T-helper 9 cell (primary cell): ENCODE results near the gene NMNAT2.
"Not testable (repeated sequence)": the region's sequence is repeated elsewhere in the genome, so short reads cannot be mapped to it uniquely, and the experiment has no call there.

Experiments used
- DNase-seq: peaks from one replicate; pipeline ENCODE4 v3.0.0-alpha.2; 2020

Gene NMNAT2

GRCh38 chr1:183284086-183284485, 134.1 kb downstream of the NMNAT2 start:
- no peak for DNase-seq

GRCh38 chr1:183283286-183283685, 134.9 kb downstream of the NMNAT2 start:
- no peak for DNase-seq

DNA sequence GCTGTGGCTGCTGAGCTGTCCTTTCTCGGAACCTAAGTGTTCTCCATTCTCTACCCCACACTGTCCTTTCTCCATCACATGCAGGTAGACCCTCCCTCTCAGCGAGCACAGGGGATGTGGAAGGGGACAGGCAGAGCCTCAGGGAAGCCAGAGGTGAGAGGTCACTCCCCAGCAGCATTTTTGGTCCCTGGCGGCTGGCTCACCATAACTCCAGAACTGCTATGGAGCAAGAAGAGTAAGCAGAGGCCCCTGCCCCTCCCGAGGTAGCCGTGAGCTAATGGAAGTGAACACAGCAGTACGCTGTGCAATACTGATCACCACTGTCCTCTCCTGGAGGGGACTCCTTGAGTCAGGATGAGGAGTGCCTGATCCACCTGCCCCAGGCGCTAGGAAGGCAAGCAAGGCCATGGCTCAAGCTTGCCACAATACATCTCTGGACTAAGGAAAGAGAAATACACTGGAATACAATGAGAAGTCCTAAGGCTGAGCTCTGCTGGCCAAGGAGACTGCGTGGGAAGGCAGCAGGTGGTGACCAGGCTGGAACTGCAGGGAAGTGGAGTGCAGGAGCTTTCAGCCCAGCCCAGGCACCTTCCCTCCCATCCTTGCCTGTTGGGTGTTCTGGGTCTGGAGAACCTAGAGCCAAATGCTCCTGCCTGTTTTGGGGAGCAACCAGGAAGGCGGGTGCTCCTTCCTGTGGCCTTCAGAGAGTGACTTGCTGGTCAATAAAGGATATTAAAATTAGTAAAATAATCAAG, 135.9 kb downstream of the NMNAT2 start:
- no peak for DNase-seq

- peak; percentile 48 for DNase-seq
These were observed 136.6 kb downstream of the NMNAT2 start for GRCh38 chr1:183281553-183282091.

DNA sequence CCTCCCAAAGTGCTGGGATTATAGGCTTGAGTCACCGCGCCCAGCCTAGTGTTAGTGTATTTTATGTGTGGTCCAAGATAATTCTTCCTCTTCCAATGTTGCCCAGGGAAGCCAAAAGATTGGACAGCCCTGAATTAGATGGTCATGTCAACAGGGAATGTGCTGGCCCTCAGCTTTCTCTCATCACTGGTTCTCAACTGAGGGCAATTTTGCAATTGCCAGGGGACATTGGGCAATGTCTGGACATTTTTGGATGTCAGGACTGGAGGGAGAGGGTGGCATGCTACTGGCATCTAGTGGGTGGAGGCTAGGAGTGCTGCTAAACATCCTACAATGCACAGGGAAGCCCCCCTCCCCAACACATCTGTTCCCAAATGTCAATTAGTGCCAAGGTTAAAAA, 137.1 kb downstream of the NMNAT2 start:
- DNase-seq, result no peak

DNA sequence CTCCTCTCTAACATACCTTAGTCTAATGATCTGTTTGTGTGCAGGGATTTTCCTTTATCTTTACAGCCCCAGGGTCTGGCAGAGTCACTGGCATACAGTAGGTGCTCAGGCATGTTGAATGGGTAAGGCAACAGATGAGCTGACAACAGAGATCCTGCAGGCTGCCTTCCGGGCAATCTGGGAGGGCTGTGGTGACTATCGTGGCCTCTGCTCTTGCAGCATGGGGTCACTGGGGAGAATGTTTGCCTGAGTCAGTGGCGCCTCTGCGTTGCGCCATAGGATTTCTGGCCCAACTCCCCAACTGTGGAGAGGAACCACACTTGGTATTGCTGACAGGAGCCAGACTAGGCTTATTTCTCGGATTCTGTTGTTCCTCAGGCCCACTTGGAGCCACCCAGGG, 138.3 kb downstream of the NMNAT2 start:
- no peak for DNase-seq

DNA sequence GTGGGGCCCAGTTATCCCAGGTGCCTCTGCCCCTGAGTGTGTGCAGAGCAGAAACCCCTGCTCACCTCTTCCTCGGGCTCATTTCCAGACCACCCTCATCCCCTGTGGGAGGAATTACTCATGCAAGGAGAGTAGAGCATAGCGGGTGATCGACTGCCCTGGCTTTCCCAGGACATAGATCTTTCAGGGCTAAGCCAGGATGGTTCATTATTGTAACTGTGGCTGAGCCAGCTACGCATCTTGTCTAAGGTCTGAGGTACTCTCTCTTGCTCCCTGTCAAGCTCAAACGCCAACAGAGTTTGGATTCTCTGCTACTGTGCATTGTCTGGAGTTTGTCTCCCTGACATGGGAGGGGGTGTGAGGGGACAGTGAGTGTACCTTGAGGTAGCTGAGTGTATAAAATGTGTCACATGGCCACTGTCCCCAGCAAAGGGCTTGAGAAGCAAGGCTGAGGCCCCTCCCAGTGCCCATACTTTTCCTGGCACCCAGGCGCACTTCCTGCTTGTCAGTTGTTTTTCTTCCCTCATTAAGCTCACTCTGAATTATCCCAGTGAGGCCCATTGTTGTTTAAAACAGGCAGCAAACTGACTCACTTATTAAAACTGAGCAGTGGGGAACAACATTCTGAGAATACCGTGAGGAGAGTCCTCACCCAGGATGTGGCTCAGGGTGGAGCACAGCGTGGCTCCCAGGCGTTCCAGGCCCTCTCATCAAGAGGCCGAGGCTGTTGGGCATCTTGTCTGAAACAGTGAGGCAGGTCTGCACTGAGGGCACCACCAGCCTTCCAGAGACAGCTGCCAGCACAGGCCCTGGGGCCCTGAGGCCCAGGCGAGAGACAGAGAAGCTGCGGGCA, 139.2 kb downstream of the NMNAT2 start:
- DNase-seq, result no peak

- DNase-seq, result no peak
These were observed 140.1 kb downstream of the NMNAT2 start for GRCh38 chr1:183277821-183278738.

- DNase-seq, result no peak
These were observed 141.6 kb downstream of the NMNAT2 start for GRCh38 chr1:183276386-183277080.

DNA sequence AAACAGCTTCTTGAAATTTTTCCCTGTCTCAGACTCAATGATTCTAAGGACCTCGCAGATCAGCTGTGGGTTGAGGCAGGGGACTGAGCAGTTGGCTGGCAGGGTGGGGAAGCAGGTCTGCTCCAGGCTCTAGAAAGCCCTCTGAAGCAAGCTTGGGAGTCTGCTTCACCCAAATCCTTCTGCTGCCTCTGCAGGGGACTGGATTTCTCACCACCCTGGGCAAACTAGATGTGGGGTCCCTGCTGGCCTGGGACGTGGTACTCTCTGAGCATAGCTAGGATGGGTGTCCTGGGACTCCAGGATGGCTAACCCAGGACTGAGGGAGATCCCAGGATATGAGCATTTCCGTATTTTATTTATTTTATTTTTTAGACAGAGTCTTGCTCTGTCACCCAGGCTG, 142.9 kb downstream of the NMNAT2 start:
- no peak for DNase-seq

GRCh38 chr1:183274836-183275235, 143.3 kb downstream of the NMNAT2 start:
- no peak for DNase-seq

- DNase-seq, result not testable (repeated sequence)
These were observed 144.2 kb downstream of the NMNAT2 start for GRCh38 chr1:183273984-183274383.

GRCh38 chr1:183273300-183273699, 144.9 kb downstream of the NMNAT2 start:
- DNase-seq, result no peak

DNA sequence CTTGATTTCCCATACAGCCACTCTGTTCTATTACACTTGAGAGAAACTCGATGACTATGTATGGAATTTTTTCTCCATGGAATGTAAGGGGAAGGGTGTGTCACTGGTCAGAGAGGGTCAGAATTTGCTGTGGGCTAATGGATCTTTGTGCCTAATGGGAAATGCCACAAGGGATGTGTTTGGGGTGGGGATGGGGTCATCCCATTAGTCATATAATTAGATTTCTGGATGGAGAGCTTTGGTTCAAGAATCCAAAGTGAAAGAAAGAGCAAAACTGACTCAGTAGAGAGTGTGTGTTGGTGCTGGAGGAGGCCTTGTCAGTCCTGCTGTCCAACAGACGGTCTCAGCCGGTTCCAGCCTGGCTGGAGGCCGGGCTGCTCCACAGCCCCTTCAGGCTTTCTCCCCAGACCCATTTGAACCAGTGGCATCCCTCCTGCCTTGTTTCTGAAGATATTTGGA, 145.8 kb downstream of the NMNAT2 start:
- no peak for DNase-seq

- DNase-seq, result no peak
These were observed 147.5 kb downstream of the NMNAT2 start for GRCh38 chr1:183270541-183271141.

- DNase-seq, result no peak
These were observed 150.3 kb downstream of the NMNAT2 start for GRCh38 chr1:183267646-183268431.

DNA sequence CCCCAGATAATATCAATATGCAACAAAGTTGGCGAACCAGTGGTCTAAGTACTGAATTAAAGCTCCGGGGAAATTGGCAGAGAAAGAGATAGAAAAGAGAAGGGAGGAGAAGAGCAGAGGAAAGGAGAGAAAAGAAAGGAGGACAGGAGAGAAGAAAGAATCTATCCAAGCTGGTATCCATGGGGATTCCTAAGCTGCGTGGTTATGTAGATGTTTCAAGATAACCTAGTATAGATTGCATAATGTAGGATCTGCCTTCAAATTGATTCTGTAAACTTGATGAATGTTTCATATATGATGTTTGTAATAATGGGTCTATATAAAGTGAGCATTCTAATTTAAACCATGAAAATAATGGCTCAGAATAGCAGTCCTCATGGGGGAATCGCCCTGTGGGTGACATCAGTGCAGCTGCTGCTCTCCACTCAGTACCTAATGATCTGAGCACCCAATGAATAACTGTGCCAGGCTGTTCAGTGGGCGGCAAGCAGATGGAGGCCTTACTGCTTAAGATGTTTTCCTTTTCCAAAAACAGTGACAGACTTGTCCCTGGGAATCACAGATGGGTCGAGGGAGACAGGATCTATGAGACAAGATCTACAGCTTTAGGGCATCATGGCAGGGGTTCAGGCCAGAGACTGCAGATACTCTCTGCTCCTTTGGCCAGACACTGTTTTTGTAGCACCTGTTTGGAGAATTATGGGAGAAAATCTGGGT, 154.1 kb downstream of the NMNAT2 start:
- no peak for DNase-seq

- DNase-seq, result no peak
These were observed 155.5 kb downstream of the NMNAT2 start for GRCh38 chr1:183262628-183263200.

GRCh38 chr1:183259924-183260323, 158.3 kb downstream of the NMNAT2 start:
- DNase-seq, result no peak

DNA sequence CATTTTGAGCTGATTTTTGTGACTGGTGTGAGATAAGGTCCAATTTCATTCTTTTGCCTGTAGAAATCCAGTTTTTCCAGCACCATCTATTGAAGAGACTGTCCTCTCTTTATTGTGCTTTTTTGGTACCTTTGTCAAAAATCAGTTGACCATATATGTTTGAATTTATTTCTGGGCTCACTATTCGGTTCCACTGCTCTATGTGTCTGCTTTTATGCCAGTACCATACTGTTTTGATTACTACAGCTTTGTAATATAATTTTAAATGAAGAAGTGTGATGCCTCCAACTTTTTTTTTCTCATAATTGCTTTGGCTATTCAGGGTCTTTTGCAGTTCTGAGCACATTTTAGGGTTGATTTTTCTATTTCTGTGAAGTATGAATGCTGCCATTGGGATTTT, 163.1 kb downstream of the NMNAT2 start:
- DNase-seq, result no peak
